GM12892 (cell line): Measurements from ENCODE around the gene NCR1.

Experiments
- POLR2A ChIP-seq: IDR thresholded peaks from 2 replicates; pipeline ENCODE4 v1.6.1; 2011; ENCODE audit warnings: low read depth, low read length, control low read depth
- TAF1 ChIP-seq: IDR thresholded peaks from 2 replicates; pipeline ENCODE4 v1.6.1; 2011; ENCODE audit warnings: low read depth, mild to moderate bottlenecking, control low read depth, low read length, borderline replicate concordance

- TF ChIP-seq POLR2A (no peak), TAF1 (no peak)
Measured at GRCh38 chr19:54923276-54923675, 17.3 kb downstream of the NCR1 start.
